Right hindlimb (tissue), 1 donor: ENCODE data around the gene APOBEC3F.
"Not testable (repeated sequence)": the region's sequence is repeated elsewhere in the genome, so short reads cannot be mapped to it uniquely, and the experiment has no call there.

ENCODE experiments used
- DNase-seq: peaks from one replicate; pipeline ENCODE4 v3.0.0-alpha.2; 2018

The APOBEC3F gene

DNA sequence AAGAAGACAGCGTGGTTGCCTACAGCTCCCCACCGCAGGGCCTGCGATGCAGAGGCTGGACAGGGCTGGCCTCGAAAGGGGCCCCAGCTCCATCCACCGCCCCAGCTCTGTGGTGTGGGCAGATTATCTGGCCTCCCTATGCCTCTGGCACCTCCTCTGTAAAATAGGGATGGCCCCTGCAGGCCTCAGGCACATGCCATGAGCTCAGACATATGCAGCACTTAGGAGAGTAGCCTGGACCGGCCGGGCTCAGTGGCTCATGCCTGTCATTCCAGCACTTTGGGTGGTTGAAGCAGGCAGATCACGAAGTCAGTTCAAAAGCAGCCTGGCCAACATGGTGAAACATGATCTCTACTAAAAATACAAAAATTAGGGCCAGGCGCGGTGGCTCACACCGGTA, 12.4 kb upstream of the APOBEC3F start:
- DNase-seq: no peak

GRCh38 chr22:39029227-39029626, 11.4 kb upstream of the APOBEC3F start:
- no peak for DNase-seq

GRCh38 chr22:39030705-39031104, 10.0 kb upstream of the APOBEC3F start:
- DNase-seq: no peak

- not testable (repeated sequence) for DNase-seq
Observed at GRCh38 chr22:39031434-39032295, 9.0 kb upstream of the APOBEC3F start.

DNA sequence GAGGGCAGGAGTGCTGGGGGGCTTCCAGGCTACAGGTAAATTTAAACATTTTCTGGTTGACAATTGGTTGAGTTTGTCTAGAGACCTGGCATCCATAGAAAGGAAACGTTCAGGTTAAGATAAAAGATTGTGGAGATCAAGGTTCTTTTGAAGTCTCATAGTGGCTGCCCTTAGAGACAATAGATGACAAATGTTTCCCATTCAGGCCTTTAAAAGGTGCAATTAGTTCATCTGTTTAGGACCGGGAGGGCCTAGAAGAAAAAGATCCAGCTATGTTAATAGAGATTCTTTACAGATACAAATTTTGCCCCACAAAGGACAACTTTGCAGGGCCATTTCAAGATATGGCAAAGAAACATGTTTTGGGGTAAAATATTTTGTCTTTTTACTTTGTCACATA, 3.6 kb upstream of the APOBEC3F start:
- DNase-seq: not testable (repeated sequence)

GRCh38 chr22:39039306-39040126, 1.1 kb upstream of the APOBEC3F start:
- no peak for DNase-seq

- DNase-seq: not testable (repeated sequence)
Observed at GRCh38 chr22:39040155-39040537, 518 bp upstream of the APOBEC3F start.

DNA sequence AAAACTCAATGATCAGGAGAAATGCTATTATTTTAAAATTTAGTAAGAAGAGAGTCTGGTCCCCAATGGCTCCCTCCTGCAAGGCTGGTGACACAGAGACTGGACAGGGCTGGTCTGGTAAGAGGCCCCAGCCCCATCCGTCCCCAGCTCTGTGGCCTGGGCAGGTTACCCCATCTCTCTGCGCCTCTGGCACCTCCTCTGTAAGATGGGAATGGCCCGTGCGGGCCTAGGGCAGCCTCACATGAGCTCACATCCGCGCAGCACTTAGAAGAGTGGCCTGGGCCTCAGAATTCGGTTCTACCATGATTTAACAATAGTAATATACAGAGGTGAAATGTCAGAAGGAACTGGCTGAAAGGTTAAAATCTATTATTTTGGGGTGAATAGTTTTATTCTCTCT, 1.2 kb downstream of the APOBEC3F start:
- DNase-seq: no peak

DNA sequence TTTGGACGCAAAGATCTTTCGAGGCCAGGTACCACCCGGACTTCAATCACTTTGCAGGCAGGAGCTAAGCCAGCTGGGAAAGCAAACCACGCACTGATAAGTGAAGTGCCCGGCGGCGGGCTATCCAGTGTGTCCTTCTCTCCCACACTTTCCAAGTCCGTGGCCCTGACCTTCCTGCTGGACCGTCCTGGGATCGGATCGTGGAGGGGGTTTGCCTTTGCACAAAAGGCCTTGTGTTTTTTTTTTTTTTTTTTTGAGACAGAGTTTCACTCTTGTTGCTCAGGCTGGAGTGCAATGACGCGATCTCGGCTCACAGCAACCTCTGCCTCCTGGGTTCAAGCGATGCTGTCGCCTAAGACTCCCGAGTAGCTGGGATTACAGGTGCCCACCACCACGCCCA, 2.4 kb downstream of the APOBEC3F start:
- not testable (repeated sequence) for DNase-seq

- not testable (repeated sequence) for DNase-seq
Observed at GRCh38 chr22:39045136-39045535, 4.5 kb downstream of the APOBEC3F start.

- not testable (repeated sequence) for DNase-seq
Observed at GRCh38 chr22:39049486-39049885, 8.8 kb downstream of the APOBEC3F start.

DNA sequence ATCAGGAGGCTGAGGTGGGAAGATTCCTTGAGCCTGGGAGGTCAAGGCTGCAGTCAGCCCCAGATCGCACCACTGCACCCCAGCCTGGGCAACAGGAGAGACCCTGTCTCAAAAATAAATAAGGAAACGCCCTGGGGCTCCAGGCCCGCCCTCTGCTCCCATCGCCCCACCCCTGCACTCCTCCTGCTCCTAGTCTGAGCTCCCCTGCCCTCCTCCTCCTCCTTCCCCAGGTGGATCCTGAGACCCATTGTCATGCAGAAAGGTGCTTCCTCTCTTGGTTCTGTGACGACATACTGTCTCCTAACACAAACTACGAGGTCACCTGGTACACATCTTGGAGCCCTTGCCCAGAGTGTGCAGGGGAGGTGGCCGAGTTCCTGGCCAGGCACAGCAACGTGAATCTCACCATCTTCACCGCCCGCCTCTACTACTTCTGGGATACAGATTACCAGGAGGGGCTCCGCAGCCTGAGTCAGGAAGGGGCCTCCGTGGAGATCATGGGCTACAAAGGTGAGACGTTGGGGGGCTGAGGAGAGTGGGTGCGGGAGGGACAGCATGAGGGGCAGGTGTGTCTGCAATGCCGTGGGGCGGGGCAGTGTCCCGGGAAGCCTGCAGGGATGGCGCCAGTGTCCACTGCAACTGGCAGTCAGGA, 11.3 kb downstream of the APOBEC3F start:
- DNase-seq: not testable (repeated sequence)

- no peak for DNase-seq
Observed at GRCh38 chr22:39055658-39056057, 15.0 kb downstream of the APOBEC3F start.

- DNase-seq: not testable (repeated sequence)
Observed at GRCh38 chr22:39061290-39061689, 20.6 kb downstream of the APOBEC3F start.

GRCh38 chr22:39061951-39062350, 21.3 kb downstream of the APOBEC3F start:
- DNase-seq: not testable (repeated sequence)

DNA sequence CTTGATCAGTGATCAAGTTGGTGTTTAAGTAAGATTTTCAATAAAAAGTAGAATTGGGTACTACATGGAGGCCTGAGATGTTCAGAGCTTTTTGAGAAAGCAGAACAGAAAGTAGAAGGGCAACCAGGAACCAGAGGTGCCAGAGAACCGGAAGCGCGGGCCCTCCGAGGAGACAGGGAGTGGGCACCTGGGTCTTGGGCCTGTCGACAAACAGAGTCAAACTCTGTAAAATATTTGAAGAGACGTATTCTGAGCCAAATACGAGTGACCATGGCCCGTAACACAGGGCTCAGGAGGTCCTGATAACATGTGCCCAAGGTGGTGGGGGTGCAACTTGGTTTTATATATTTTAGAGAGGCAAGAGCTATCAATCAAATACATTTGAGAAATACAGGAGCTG, 23.2 kb downstream of the APOBEC3F start:
- not testable (repeated sequence) for DNase-seq

GRCh38 chr22:39066442-39067276, 26.0 kb downstream of the APOBEC3F start:
- DNase-seq: not testable (repeated sequence)

- no peak for DNase-seq
Observed at GRCh38 chr22:39068033-39068785, 27.5 kb downstream of the APOBEC3F start.

GRCh38 chr22:39070186-39070585, 29.5 kb downstream of the APOBEC3F start:
- no peak for DNase-seq

DNA sequence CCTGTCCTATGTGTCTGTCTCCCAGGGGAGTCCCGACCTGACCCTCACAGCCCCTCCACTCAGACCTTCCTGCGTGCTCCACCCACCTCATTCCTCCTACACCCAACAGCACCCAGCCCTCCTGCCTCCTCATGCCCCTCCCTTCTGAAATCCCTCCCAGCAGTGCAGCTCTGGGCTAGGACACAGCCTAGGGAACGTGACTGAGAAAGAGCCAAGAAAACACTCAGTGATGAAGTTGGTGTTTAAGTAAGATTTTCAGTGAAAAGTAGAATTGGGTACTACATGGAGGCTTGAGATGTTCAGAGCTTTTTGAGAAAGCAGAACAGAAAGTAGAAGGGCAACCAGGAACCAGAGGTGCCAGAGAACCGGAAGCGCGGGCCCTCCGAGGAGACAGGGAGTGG, 31.9 kb downstream of the APOBEC3F start:
- DNase-seq: not testable (repeated sequence)

- no peak for DNase-seq
Observed at GRCh38 chr22:39073981-39074380, 33.3 kb downstream of the APOBEC3F start.
